B cell (primary cell): ENCODE measurements around the gene PHAX. TPM values are rescaled to one million over a fixed set of nuclear protein-coding genes. Genes with fewer than 3 reads are reported as not detected.

Source experiments
- ATAC-seq: fragments of 200-7000 bp; cut with Tn5 transposase; one replicate; pipeline ENCODE4 v1.10.0; 2021; ENCODE audit warnings: low read depth, mild to moderate bottlenecking, moderate number of reproducible peaks, moderate library complexity
- CTCF ChIA-PET: fragments of 350-600 bp; sonication (Branson Sonifier 250); formaldehyde crosslinking; loops from one replicate; lab custom pipeline; 2021; ENCODE audit warnings: antibody characterized with exemption, inconsistent platforms; lab: Charles Lee
- POLR2A ChIA-PET: fragments of 350-600 bp; sonication (Branson Sonifier 250); formaldehyde crosslinking; loops from one replicate; lab custom pipeline; 2021; ENCODE audit warnings: antibody characterized with exemption; lab: Charles Lee
- DNase-seq: peaks from one replicate; pipeline ENCODE4 v3.0.0; 2013
- H2AFZ ChIP-seq: 2 replicates; pipeline ENCODE4 v1.6.1; 2012; ENCODE audit warnings: mild to moderate bottlenecking, low read depth, low read length; ENCODE audit not compliant: insufficient read depth, poor library complexity, severe bottlenecking
- H3K27ac ChIP-seq, 2 donors: 1 replicate in 1 of 2; 2 replicates in 1 of 2; pipeline ENCODE4 v1.5.1; 2012 to 2013; ENCODE audit warnings: low read length in 2 of 2, mild to moderate bottlenecking in 2 of 2, moderate library complexity in 1 of 2
- H3K27me3 ChIP-seq, 4 experiments: fragments of 200-600 bp in 1 of 4; sonication (generic) in 1 of 4; replicated peaks in 1 of 4; 1 replicate in 2 of 4; 2 replicates in 2 of 4; pipeline versions ENCODE4 v1.6.1 to v1.7.0; 2013 to 2016; ENCODE audit warnings: low read length in 3 of 4, mild to moderate bottlenecking in 2 of 4, mixed read lengths in 1 of 4, moderate library complexity in 1 of 4; ENCODE audit not compliant: insufficient read depth in 4 of 4, control insufficient read depth in 3 of 4; ENCODE audit errors: control extremely low read depth in 1 of 4
- H3K36me3 ChIP-seq, 2 experiments: replicated peaks in 1 of 2; 1 replicate in 1 of 2; 2 replicates in 1 of 2; pipeline versions ENCODE4 v1.6.1 to v1.7.1; 2013; ENCODE audit warnings: low read length in 1 of 2; ENCODE audit not compliant: insufficient read depth in 2 of 2, control insufficient read depth in 1 of 2; ENCODE audit errors: control extremely low read depth in 1 of 2, extremely low read depth in 1 of 2
- H3K4me1 ChIP-seq, 2 donors: fragments of 200-600 bp in 1 of 2; sonication (generic) in 1 of 2; 1 replicate in 1 of 2; 2 replicates in 1 of 2; pipeline versions ENCODE4 v1.5.1 to v1.6.1; 2013 to 2017; ENCODE audit warnings: low read length in 2 of 2; ENCODE audit not compliant: control insufficient read depth in 2 of 2, insufficient read depth in 2 of 2
- H3K4me2 ChIP-seq: replicated peaks from 2 replicates; pipeline ENCODE3; 2012; ENCODE audit warnings: mild to moderate bottlenecking, low read depth, low read length; ENCODE audit not compliant: poor library complexity, severe bottlenecking
- H3K4me3 ChIP-seq, 5 experiments: fragments of 200-600 bp in 1 of 5; sonication (generic) in 1 of 5; 1 replicate in 3 of 5; 2 replicates in 2 of 5; pipeline versions ENCODE4 v1.5.1 to v1.7.0; 2011 to 2016; ENCODE audit warnings: low read length in 4 of 5, mild to moderate bottlenecking in 4 of 5, low read depth in 2 of 5, control low read depth in 1 of 5, moderate library complexity in 1 of 5; ENCODE audit not compliant: insufficient read depth in 1 of 5; ENCODE audit errors: control extremely low read depth in 1 of 5, extremely low read depth in 1 of 5
- H3K79me2 ChIP-seq: fragments of 200-600 bp; sonication (generic); one replicate; pipeline ENCODE4 v1.6.0; 2016; ENCODE audit warnings: low read length; ENCODE audit not compliant: control insufficient read depth, insufficient read depth
- H3K9ac ChIP-seq: fragments of 200-600 bp; sonication (generic); 2 replicates; pipeline ENCODE4 v1.6.1; 2017; ENCODE audit warnings: mild to moderate bottlenecking, low read length, moderate library complexity
- H3K9me3 ChIP-seq, 3 donors: one replicate each; pipeline versions ENCODE4 v1.6.1 to v1.7.1; 2013; ENCODE audit warnings: low read length in 2 of 3; ENCODE audit not compliant: control insufficient read depth in 2 of 3, insufficient read depth in 1 of 3; ENCODE audit errors: control extremely low read depth in 1 of 3
- H4K20me1 ChIP-seq: 2 replicates; pipeline ENCODE4 v1.6.0; 2012; ENCODE audit warnings: mild to moderate bottlenecking, low read length; ENCODE audit not compliant: insufficient read depth, control insufficient read depth, poor library complexity, severe bottlenecking
- H3K27ac Mint-ChIP-seq: one replicate; pipeline ENCODE4 v1.8.0; 2021; ENCODE audit warnings: mixed read lengths
- H3K27me3 Mint-ChIP-seq: one replicate; pipeline ENCODE4 v1.8.0; 2021; ENCODE audit warnings: mixed read lengths
- H3K4me1 Mint-ChIP-seq: one replicate; pipeline ENCODE4 v1.8.0; 2021; ENCODE audit warnings: mixed read lengths
- H3K4me3 Mint-ChIP-seq: one replicate; pipeline ENCODE4 v1.8.0; 2021; ENCODE audit warnings: mixed read lengths
- H3K9me3 Mint-ChIP-seq: one replicate; pipeline ENCODE4 v1.8.0; 2022; ENCODE audit warnings: mixed read lengths; ENCODE audit not compliant: insufficient read depth
- CTCF ChIP-seq: fragments of 200-600 bp; IDR thresholded peaks from one replicate; pipeline ENCODE4 v1.8.0; 2022; ENCODE audit warnings: antibody characterized with exemption, mild to moderate bottlenecking
- WGBS: methylation state at CpG from one replicate; pipeline ENCODE4 v1.1.5; 2013; ENCODE audit warnings: missing lambda C conversion rate; ENCODE audit not compliant: insufficient coverage; 5-methylcytosine and 5-hydroxymethylcytosine counted together
- intact Hi-C: fragments of 100-400 bp; cut with micrococcal nuclease; formaldehyde crosslinking; loops from one replicate; pipeline ENCODE4 v1.10.0; 2022
- polyA plus RNA-seq: library from polyadenylated mRNA; depleted of rRNA; stranded (reverse); fragments of >200 nt; gene quantifications from 2 replicates; pipeline ENCODE4 v1.2.3, GENCODE V29; 2012
- total RNA-seq, 2 donors: library from RNA; stranded (reverse); fragments of 120-200 nt in 1 of 2; gene quantifications; 1 replicate in 1 of 2; 2 replicates in 1 of 2; pipeline versions ENCODE4 v1.2.3 to v1.2.4, GENCODE V29; 2013 to 2022

Gene PHAX
- total and polyA plus RNA-seq, 2 donors (not counting 1 experiment from before 2014, with no cell fraction given): 7.1 to 43.9 TPM

- H3K4me3 ChIP-seq: no peak overlapping the region
- H3K36me3 ChIP-seq: peaks cover 7 to 37% of the 10 kb centered on the region in 2 experiments
- no peak overlapping the region for H3K27ac Mint-ChIP-seq
These were observed 2.8 kb downstream of the PHAX start for GRCh38 chr5:126603402-126603991.

More at GRCh38 chr5:126603402-126603991, 2.8 kb downstream of the PHAX start:
- ATAC-seq: no peak
- no peaks in the 10 kb centered on the region for H3K27me3 Mint-ChIP-seq
- Histone ChIP-seq H3K4me2 (no peak overlapping the region), H4K20me1 (peaks cover 57% of the 10 kb centered on the region), H3K9ac (no peak overlapping the region), H2AFZ (no peak overlapping the region), H3K27me3 (no peaks in the 10 kb centered on the region), H3K4me1 (peaks cover 16 to 17% of the 10 kb centered on the region in 2 donors), H3K9me3 (peaks cover 0 to 4% (median 0%) of the 10 kb centered on the region in 3 donors), H3K27ac (no peak overlapping the region), H3K79me2 (peaks cover 74% of the 10 kb centered on the region)
- H3K4me3 Mint-ChIP-seq: peak overlapping the region; percentile 6
- ChIA-PET CTCF (interaction anchor here (0.6 to 1.1 kb wide), 3 partner anchors 30 to 1778 kb away, joined by 3 to 4 read pairs (median 3); no protein-coding TSS in a partner anchor), POLR2A (no interaction called here)
- H3K4me1 Mint-ChIP-seq: peaks cover 41% of the 10 kb centered on the region
- TF ChIP-seq CTCF: no peak
- 92% methylated on average over 3 of the region's 6 CpGs for WGBS
- H3K9me3 Mint-ChIP-seq: no peaks in the 10 kb centered on the region
- intact Hi-C loops: loop anchor here (1.0 kb wide), 1 partner anchor 199 kb away; no protein-coding TSS in a partner anchor
- no peak for DNase-seq
